Stimulated activated CD8-positive, alpha-beta memory T cell treated with anti-CD3 and anti-CD28 coated beads, Interleukin-12 subunit alpha, Interleukin-12 subunit beta, amount 100 ng/mL, for 24 hours (primary cell): Measurements from ENCODE around the gene ADGRB3.

Experiments used
- DNase-seq: peaks from one replicate; pipeline ENCODE4 v3.0.0-alpha.2; 2020; ENCODE audit errors: extremely low read depth

Gene ADGRB3

DNA sequence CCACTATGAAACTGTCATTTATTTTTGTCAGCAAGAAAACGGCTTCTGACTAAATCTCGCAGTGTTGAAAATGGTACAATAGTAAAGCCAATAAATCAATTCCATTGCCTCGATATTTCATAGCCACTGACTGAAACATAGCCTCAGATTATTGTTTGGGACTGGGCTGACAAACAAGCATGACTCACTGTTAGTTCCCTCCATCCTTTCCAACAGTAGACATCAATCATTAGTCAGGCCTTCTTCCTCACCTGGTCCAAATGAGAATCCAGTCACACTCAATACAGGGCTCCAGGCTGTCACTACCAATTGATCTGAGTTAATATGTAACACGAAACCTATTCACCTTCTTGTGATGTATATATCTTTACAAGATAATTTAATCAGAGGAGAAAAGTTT, 66.1 kb downstream of the ADGRB3 start:
- DNase-seq = no peak

DNA sequence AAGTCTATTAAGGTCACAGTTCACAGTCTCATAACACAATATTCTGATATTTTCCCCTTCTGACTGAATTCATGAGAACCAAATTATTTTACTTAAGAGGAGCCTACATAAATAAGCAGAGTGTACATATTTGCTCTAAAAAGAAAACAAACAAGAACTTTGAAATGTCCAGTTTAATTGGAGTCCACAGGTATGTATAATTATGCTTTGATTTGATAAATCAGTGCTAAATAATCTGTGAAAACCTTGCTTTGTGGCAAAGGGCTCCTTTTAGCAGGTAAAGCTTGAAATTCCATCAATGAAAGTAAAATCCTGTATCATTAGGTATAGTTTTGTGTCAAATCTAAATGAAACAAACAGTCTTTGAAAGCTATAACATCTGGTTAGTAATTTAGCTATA, 69.4 kb downstream of the ADGRB3 start:
- no peak for DNase-seq

DNA sequence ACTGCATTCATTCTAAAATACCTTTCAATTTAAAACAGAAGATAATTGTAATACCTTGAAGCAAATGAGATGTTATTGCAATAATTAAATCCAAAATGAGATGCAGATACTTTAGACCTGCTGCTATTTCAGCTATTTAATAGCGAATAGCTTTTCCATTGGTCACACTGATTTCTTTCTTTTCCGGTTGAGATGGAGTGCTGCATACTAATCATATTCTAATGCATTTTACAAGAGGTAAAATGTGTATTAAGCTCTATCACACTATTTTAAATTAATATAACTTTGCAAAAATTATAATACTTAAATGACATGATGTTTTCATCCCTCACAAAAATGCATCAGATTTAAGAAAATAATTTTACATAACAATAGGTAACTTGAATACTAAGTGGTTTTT, 74.0 kb downstream of the ADGRB3 start:
- DNase-seq = no peak

DNA sequence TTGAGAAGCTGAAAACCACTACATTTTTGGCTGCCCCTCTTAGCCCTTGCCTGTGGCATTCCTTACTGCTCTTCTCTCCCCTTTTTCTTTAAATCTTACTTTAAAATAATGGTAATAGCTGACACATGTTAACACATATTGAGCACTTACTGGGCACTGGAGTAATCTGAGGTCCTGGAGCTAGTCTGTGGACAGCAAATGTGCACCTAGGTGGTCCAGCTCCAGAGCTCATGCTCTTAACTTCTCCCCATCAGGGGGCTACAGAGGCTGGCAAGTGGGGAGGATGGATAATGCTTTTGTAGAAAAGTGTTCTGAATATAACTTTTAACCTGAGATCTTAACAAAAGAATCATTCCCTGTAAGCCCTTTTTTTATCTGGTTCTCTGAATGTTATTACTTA, 74.8 kb downstream of the ADGRB3 start:
- DNase-seq = no peak

DNA sequence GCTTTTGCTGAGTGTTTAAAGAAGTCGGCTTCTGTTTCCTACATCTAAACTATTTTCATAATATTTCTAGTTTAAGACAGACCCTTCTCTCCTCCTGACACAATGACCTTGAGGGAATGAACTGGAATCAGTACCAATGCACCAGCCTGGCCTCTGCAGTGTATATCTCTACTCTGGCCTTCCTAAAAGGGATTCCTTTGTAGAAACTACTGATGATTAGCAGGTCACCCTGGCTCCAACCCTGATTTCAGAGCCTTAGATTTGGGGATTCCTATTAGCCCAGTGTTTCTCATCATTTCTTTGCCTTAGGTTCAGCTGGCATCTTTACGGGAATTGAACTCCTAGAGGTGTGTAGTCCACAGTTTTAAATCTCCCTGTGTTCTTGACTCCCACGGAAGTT, 75.4 kb downstream of the ADGRB3 start:
- DNase-seq = no peak

DNA sequence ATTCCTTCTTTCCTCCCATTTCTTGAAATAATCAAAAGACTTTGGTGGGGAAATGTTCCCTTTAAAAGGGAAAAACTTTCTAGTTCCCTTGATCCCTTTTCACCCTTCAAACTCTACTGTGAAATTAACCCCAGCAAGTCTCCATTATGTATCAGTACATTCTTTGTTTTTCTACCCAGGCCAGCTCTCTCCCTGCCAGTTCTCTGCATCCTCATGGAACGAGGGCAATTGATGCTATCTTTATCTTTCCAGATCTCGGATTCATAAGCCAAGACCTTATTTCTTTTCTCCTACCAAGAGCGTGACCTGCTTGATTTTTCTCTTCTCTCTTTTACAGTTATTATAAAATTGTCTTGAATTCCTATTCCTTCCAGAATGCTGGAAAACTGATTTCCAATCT, 75.8 kb downstream of the ADGRB3 start:
- no peak for DNase-seq

DNA sequence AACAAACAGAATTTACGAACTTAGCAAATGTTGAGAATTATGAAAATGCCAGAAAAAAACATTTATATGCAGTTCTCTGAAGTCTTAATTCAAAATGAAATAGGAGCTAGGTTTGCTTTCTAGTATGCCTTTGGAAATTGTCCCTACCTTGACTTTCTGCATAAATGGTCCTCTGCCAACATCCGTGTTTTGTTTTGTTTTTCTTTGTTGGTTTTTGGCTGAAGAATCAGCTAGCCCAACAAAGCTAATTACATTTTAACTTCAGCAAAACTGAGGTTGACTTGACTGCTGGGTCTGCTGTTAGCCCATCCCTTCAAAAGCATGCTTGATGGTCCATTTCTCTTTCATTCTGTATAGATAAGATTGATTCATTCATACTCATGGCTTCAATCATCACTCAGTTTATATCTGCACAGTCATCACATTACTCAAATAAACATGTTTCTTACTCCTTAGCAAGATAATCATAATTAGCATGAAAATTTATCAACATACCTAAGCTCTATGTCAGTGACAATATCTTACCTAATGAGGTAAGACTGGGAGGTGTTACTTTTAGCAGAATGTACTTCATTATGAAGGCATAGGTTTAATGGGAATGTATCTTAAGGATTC, 76.4 kb downstream of the ADGRB3 start:
- DNase-seq = no peak

DNA sequence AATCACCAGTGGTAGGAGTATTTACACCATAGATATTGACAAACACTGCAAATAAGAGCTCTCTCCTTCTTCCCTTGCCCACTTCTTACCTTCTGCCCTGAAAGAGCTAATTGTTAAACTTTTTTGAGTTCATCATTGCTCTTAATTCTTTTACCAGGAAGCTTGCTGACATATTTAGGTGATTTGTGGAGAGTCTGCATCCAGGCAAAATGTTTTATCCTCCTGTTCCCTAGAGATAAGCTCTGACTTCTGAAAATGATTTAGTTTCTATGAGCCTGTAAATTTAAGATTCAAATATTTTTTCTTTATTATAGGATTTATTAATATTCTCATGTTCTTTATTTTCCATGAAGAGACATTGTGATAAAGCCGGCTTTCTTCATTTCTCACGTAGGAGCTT, 81.5 kb downstream of the ADGRB3 start:
- no peak for DNase-seq

DNA sequence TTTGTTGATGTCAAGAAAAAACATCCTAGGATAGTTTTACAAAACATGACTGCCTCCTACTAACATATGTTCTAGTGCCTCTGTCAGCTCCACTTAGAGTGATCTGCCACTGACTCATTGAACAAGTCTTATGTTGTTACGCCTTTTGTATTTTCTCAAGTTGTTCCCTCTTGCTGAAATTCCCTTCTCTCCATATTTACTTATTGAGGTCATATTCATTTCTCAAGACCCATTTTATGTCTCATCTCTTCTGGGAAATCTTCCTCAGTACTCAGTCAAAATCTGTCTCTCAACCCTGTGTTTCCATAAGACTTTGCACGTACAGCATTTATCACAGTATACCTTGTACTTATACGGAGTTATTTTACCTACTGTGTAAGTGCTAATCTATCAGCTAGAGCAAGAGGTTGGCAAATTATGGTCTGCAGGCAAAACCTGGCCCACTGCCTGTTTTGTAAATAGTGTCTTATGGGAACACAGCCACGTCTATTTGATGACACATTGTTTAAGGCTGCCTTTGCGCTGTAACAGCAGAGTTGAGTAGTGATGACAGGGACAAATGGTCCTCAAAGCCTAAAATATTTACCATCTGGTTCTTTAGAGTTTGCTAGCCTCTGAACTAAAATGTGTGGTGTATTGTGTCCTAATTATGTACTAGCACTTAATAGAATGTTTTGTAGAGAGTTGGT, 83.4 kb downstream of the ADGRB3 start:
- DNase-seq = no peak

DNA sequence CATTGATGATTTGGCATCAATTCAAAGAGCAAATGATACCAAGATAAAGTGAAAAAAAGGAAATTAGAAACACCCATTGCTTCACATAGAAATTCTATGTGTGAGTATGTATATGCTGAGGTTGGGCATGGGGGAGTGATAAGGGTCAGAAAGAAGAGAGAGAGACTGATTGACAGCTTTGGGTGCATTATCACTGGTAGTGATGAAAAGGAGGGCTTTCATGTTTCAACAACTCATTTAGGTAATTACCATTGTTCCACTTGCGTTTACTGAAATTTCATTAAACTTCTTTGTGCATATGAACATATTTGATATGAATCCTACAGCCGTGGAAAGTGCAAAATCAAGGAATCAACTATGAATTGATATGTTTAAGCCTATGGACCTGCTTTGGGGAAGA, 84.7 kb downstream of the ADGRB3 start:
- DNase-seq = no peak

DNA sequence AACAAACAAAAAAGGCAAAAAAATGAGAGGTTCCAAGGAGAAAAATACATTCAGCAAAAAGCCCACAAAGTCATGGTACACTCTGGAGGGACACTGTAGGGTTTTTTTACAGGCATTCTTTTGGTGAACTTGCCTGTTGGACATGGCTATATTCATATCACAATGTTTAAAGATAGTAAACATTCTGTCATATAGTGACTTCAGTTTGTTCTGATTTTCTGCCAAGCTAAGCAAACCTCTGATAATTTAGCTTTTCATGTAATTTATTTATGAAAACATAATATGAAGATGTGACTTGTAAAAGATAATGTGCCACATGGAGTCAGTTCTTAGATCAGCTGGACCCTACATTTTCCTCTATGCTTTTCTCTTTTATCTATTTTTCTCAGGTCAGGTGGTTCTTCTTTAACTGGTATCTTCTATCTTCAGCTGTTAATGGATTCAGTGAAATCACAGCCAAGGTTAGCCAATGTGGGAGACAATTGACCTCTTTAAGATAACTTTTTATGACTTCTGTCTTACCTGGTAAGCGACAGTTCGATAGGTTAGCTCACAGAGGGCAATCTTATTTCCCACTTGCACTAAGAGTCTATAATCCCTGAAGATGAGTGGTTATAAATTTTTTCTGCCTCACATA, 87.9 kb downstream of the ADGRB3 start:
- no peak for DNase-seq

DNA sequence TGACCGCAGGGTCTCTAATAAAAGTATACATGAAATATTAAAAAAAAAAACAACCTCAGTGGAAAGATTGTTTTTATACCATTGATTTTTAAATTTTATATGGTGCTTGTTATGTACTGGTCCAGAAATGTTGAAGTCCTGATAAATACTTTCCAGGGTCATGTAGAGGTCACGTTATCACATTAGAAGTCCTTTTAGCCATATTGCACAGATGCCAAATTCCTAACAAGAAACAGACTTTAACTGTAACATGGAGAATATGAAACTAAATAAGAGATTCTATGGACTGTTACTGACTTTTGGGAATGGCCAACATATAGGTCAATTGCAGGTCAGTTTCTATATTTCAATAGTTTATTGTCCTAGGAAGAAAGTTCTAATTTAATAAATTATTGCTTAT, 89.0 kb downstream of the ADGRB3 start:
- no peak for DNase-seq

DNA sequence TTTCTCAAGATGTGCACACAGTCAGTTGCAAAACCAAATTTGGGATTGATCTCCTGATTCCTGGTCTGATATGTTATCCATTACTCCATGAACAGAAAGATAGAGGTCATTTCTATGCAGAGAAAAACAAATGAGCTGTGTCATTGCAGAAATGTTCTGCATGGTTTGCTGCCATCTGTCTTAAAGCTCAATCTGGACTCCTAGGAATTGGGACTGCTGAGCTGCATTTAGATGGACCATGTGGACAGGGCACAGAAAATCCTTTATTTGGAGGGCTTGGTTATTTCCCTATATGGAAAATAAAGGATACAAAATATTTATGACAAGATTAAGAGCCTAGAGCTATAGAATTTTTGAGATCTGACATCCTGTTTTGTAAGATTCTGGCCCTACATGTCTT, 91.3 kb downstream of the ADGRB3 start:
- DNase-seq = no peak

DNA sequence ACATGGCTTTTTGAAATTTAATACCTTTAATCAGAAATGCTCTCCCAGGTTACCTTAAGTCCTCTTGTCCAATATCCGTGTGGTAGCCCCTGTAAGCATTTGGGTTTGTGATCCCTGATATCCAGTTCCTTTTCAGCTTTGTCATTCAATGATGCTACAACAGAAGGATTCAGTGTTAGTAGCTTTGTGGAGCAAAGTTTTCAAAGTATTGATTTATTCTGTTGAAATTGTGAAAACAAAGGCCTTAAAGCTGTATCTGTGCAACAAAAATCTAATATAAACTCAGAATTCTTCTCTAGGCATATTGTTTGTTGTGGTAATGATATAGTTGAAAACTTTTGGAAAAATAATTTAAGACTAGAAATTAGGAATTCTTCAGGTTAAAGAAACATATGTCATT, 91.9 kb downstream of the ADGRB3 start:
- DNase-seq = no peak

DNA sequence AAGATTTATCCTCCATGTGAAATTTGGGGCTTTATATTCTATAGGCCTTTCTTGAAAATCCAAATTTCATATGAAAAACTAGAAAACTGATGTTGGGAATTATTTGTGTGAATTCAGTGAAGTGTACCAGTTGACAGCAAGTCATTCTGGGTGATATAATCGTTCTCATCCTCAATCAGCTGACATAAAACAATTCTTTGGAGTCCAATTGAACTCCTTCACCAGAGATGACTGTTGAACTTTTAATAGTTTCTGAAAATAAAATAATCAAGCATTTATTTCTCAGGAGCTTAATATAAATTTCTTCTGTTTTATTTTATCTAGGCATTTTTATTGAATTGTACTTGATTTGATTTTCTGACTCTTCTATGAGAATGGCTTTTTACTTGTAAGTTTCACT, 92.6 kb downstream of the ADGRB3 start:
- no peak for DNase-seq

DNA sequence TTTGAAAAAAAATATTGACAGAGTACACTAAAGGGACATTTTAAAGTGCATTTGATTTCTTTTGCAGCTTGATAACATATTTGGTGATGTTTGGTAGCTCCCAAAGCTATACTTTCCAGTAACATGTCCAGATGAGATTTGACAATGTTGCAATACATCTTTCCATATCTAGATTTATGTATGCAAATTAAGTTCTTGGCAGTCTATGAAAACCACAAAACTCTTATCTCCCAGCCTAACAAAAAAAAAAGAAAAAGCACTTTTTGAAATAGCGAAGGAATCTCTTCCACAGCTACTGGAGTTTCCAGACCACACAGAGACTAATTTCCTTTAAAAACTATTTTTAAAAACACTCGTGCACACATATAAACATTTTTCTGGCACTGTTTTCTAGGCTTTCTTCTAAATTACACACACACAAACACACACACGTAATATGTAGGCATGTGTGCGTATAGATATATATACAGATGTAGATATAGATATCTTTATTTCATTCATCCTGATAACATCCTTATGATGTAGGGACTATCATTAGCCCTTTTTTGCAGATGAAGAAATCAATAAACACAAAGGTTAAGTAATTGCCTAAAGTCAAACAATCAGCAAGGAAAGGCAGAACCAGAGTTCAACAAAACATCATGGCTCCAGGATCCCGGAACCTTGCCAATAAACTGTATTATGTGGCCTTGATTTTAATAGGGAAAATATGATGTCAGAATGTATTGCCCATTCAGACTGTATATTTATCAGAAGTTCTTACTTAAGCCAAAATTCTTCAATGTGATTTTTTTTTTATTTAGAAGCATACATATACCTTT, 93.3 kb downstream of the ADGRB3 start:
- DNase-seq = no peak

DNA sequence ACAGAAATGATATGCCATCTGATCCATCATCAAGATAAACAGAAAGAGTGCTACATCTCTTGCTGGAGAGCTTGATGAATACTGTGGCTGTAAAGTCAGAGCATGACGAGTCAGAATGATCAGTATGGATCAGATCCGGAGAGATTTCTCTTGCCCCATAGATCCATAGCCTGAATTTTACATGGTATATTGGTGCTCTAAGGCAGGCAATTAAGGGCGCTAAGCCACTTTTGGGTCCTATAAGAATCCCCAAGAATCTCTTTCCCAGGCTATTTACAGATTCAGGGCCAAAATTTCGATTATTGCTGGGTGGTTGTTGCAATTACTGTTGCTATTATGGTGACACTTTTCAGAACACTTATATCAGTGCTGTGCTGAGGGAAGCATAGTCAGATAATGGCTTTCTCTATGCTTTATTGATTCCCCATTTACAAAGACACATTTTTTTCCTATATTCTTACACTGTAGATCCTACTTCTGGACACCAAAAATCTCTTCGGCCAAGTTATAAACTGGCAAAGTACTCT, 94.4 kb downstream of the ADGRB3 start:
- DNase-seq = no peak

DNA sequence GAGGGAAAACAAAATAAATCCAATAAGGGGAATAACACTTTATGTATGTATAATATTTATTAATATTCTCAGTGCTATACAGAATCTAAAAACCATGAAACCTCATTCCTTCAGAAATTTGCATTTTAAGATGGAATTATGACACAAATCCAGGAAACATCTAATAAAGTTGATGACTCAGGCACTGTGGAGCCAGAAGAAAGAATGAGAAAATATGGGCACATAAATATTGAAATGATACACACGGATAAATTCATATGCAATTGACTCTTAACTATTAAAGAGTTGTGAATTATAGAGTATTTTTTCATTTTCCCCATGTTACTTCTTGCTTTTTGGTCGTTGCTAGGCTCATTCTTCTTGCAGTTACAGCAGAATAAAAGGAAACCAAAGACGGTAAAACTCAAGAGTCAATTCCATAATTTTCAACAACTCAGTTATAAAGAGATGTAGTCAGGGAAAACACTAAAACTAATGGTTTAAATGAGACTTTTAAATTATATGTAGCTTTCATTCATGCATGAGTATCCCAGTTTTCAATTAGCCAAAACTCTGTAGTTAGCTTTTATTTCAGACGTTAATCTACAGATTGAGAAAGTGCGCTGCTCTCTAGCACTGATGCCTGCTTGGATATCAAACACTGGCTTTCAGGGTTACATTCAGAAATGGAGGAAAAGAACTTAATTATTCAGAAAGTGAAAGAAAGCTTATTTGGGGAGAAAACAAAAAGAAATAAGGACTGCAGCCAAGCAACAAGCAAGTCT, 95.4 kb downstream of the ADGRB3 start:
- DNase-seq = no peak

DNA sequence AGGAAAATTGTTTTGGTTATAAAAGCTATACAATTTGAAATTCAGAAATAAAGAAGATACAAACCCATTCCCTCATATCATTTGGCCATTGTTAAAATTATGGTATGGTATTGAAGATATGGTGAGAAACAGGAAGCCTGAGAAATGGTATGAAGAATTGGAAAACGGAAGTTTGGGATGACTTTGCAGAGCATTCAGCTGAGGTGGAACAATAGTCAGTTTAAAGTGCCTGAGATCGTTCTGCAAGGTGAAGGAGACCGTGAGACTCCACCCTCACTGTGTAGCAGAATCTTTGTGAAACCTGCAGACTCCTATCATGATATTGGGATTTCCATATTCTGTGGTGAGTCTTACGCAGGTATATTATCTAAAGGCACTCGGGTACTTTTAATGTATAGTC, 97.3 kb downstream of the ADGRB3 start:
- no peak for DNase-seq

DNA sequence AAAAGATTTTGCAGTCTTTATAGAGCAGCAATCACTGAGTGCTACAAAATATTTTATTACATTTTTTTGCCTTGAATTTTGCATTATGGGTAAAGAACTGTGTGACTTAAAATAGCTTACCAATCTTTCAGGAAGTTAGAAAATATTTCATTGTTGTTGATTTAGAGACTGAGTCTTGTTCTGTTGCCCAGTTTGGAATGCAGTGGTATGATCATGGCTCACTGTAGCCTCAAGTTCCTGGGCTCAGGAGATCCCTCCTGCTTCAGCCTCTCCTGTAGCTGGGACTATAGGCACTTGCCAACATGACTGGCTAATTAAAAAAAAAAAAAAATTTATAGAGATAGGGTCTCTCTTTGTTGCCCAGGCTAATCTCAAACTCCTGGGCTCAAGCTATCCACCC, 100.8 kb downstream of the ADGRB3 start:
- no peak for DNase-seq

DNA sequence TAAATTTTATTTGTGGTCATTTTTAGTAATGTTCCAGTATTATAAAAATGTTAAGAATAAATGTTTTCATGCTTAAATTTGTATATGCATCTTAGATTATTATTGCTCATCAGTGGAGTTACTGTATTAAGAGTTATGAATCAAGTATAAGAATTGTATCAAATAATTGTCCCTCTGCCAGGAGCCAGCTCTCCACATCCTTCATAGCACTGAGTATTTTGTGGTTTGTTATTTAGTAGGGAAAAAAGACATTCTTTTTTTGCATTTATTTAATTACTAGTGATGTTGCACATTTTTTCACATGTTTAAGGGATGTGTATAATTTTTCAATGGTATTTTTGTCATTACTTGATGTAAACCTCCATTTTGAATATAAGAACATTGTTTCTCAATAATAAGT, 102.0 kb downstream of the ADGRB3 start:
- no peak for DNase-seq

DNA sequence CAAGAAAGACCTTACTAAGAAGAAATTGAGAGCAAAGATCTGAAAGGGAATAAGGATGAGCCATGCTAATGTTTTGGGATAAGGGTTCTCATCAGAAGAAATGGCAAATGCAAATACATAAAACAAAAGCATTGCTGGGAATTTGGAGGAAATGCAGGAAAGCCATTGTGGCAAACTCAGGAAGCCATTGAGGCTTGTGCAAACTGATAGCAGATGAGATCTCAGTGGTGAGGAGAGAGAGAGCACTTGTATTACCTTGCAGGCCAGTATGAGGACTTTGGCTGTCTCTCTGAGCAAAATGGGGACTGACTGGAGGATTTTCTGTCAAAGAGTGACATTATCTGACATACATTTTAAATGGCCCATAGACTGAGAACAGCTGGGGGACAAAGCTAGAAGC, 103.0 kb downstream of the ADGRB3 start:
- no peak for DNase-seq
